HG03432 (cell line): Measurements from ENCODE around the gene ZBTB14.

Experiments used
- ATAC-seq: cut with Tn5 transposase; IDR thresholded peaks from one replicate; pipeline ENCODE4 v1.9.1; 2021; ENCODE audit warnings: mild to moderate bottlenecking, moderate library complexity; ENCODE audit not compliant: unreplicated experiment

ZBTB14 gene

GRCh38 chr18:5294113-5294456 is 1.4 kb downstream of the ZBTB14 start:
- no peak for ATAC-seq

GRCh38 chr18:5288517-5288935 is 7.0 kb downstream of the ZBTB14 start:
- peak; percentile 67 for ATAC-seq

- ATAC-seq = no peak
Observed at GRCh38 chr18:5287854-5288253, 7.7 kb downstream of the ZBTB14 start.

- ATAC-seq = no peak
Observed at GRCh38 chr18:5286525-5286924, 9.0 kb downstream of the ZBTB14 start.

GRCh38 chr18:5285326-5285725 is 10.2 kb downstream of the ZBTB14 start:
- no peak for ATAC-seq

DNA sequence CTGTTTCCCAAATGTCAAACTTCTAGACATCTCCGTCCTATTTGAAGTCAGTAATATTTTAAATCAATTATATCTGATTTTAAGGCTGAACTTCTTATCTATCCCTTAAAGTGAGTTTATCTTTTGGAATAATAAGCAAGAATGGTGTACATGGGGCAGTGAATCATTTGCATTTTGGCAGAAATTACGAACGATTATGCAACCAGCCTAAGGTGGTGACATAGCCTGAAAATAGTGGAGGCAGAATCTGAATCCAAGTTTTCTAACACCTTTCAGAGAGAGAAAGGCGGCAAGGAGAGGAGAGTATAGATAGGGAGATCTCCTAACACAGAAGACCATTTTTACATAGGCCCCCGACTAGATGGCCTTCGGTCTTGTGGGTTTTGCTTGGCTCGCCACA is 10.7 kb downstream of the ZBTB14 start:
- ATAC-seq = no peak

GRCh38 chr18:5282770-5283169 is 12.8 kb downstream of the ZBTB14 start:
- no peak for ATAC-seq

DNA sequence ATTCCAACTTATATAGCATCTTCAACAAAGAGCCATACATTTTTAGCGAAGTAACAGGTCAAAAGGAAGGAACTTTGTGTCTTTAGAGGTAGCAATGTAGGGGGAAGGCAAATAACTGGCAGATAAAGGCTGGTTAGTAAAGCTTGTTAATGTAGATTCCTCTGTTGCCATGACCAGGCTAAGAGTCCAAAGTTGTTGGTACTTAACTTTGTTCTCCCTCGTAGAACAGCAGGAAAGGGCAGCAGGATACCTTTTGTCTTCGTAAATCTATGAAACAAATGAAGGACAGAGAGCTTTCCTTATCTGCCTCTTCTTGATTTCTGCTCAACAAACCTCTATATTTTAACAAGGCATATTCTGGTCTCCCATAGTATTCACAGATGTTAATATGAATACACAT is 18.6 kb downstream of the ZBTB14 start:
- ATAC-seq = no peak

DNA sequence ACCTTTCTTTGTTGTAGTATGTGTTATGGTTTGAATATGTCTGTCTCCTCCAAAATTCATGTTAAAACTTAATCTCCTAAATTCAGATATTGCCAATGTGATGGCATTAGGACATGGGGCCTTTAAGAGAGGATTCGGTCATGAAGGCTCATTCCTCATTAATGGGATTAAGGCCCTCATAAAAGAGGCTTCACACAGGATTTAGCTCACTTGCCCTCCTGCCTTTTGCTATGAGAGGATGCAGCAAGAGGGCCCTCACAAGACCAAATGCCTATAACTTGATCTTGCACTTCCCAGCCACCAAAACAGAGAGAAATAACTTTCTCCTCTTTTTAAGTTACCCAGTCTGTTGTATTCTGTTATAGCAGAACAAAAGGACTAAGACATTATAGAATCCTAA is 19.7 kb downstream of the ZBTB14 start:
- no peak for ATAC-seq

- no peak for ATAC-seq
Observed at GRCh38 chr18:5268874-5269273, 26.7 kb downstream of the ZBTB14 start.

- ATAC-seq = no peak
Observed at GRCh38 chr18:5266721-5267120, 28.8 kb downstream of the ZBTB14 start.

DNA sequence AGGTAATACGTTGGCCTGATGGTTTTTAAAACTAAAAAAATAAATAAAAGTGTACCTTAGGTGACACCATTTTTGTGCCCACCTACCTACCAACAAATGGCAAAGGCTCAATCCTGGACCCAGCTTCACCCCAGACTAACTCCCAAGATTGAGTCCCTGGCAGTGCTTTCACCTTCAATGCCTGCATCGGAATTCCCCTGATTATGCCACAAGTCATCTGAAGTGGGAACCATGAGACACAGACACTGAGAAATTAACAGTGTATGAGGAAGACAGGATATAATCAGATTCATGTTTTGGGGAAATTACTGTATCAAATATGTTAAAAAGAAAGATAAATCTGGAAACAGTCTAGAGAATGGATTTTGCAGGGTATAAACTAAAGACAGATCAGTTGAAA is 41.6 kb downstream of the ZBTB14 start:
- no peak for ATAC-seq

GRCh38 chr18:5251117-5251516 is 44.4 kb downstream of the ZBTB14 start:
- ATAC-seq = no peak

DNA sequence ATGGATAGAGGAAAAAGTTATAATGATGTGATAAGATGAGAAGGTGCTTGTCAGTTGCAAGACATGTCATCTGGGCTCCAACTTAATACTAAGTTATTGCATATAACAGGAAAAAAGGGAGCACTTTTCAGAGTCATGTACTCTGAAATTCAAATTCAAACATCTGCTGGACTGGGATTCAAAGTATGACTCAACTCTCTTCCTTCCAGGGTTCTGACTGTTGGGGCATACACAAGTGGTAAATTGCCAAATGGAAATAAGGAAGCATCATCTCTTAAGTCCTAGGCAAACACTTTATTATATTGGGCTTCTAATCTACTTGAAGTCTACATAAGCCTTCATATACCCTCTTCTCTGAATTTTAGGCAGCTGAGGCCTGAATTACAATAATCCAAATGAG is 44.9 kb downstream of the ZBTB14 start:
- ATAC-seq = no peak

- no peak for ATAC-seq
Observed at GRCh38 chr18:5244941-5245340, 50.6 kb downstream of the ZBTB14 start.

DNA sequence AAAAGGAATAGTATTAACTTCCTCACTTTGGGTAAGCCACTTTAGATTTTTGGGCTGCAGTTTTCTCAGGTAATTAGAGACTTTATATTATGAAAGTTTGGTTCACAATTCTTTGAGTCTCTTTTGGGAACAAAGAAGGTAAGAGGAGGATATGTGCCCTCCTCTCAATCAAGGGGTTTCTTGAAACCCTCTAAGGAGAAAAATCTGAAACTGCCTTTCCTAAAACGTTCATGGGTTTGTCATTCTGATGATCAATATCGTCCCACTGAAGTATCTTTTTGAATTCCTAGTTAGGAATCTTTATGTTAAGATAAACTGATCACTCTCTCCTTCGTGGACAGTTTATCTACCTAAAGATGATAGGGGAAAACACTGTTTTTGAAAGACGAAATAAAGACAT is 56.1 kb downstream of the ZBTB14 start:
- ATAC-seq = no peak
